Fibroblast of gingiva (primary cell): ENCODE data around the gene DHRS7C.

Experiments used
- DNase-seq: peaks from one replicate; pipeline ENCODE4 v3.0.0-alpha.2; 2011; ENCODE audit warnings: low read depth

Gene DHRS7C, protein sequence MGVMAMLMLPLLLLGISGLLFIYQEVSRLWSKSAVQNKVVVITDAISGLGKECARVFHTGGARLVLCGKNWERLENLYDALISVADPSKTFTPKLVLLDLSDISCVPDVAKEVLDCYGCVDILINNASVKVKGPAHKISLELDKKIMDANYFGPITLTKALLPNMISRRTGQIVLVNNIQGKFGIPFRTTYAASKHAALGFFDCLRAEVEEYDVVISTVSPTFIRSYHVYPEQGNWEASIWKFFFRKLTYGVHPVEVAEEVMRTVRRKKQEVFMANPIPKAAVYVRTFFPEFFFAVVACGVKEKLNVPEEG

GRCh38 chr17:9790889-9791876 lies at the start of gene DHRS7C:
Gene DHRS7C, minus strand, starts transcription at chr17:9791592. Its CDS starts 308 bp downstream, at chr17:9791284.
- no peak for DNase-seq

DNA sequence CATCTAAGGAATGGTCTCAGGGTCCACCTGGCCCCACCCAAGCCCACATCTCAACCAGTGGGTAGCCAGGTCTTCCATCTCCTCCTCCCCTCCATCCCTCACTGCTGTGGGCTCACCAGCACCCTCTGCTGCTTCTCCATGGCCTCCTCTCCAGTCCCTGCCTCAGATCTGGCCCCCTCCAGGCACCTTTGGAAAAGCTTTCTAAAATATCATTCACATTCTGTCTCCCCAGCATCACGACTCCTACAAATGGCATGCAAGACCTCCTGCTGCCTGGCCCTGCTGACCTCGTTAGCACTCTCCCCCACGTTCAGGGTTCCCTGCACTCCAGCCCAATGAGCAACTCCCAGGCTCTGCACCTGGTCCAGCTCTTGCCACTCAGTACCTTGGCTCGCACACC lies 48.0 kb upstream of the DHRS7C start:
- DNase-seq: no peak

DNA sequence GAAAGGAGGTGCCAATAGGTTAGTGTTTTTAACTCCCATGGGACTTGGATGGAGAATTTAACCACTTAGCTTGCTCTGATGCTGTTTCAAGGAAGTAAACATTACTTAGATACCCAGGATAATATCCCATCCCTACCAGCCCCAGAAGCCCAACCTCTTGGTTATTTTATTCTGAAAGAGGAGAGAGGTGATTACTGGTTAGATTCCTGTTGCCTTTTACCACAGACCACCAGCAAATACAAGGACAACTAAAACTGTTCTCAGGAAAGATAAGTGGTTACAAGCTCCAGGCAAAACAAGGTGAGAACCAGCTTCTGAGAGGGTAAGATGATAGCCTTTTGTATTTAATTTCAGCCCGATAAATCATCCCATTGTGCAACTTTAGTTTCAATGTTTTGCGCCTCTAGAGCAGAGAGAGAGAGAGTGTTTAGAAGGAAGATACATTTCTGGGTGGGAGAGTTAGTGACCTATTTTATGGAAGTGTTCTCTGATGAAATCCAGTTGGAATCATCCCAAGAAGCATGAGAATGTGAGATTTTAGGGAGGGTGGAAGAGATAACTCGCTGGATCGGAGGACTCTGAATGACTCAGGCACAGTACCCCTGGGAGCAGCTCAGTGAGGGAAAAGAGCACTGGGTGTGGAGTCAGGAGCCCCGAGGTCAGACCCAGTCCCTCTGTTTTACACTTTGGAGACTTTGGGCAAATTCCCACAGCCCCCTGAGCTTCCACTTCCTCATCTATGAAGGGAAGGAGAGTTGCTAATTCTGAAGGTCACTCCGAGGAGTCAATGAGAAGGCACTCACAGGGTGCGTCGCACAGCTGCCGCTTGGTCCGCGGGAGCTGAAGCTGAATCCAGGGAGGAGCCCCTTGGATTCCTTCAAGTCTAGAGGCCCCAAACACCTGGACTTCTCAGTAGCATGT lies 46.4 kb upstream of the DHRS7C start:
- peak; percentile 30 for DNase-seq

- no peak for DNase-seq
Measured at GRCh38 chr17:9833922-9834321, 42.5 kb upstream of the DHRS7C start.

- no peak for DNase-seq
Measured at GRCh38 chr17:9830711-9831110, 39.3 kb upstream of the DHRS7C start.

- no peak for DNase-seq
Measured at GRCh38 chr17:9829343-9829742, 38.0 kb upstream of the DHRS7C start.

DNA sequence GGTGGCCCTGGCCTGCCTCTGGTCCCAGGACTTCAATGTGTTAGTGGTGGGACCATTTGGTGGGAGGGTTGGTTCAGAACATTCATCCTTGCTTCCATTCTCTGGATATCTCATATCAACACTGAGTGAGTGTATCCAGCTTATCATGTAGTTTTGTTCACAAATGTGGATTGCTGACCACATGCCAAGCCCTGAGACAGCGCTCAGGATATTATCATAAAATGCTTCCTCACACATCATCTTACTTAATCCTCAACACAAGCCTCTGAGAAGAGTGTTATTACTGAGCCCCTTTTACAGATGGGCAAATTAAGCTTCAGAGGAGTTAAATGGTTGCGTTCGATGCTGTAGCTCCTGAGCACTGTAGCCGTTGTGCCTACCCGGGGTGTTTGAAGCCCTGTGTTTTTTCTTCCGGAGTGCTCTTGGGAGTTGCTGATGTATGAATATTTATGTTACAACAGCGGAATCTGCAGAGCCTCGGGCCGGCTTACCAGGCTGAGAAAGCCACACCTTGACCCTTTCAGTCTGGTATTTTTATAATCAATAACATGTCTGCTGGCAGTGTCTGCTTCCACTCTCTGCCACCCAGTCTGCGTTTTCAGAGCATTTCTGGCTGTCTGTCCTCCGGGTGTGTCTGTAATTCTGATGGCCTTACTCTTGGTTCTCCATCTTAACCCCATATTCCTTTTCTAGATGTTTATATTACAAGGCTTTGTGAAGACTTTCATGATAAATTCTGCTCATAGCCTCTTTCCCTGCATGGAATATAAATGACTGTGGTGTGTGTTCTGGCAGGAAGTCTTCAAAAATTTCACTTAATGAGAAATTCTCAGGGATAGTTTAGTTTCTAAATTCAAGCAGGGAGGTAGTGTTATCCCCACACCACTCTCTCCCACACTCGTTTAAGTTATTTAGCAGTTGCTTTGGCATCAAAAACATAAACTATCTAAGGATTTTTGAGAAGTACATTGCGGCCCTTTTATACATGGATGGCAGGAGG lies 37.2 kb upstream of the DHRS7C start:
- no peak for DNase-seq

GRCh38 chr17:9825641-9826150 lies 34.3 kb upstream of the DHRS7C start, which contains the start of gene GLP2R:
Gene GLP2R, plus strand, starts transcription at chr17:9825924. Its CDS starts 140 bp downstream, at chr17:9826064.
- DNase-seq: no peak

- DNase-seq: no peak
Measured at GRCh38 chr17:9824797-9825338, 33.5 kb upstream of the DHRS7C start.

DNA sequence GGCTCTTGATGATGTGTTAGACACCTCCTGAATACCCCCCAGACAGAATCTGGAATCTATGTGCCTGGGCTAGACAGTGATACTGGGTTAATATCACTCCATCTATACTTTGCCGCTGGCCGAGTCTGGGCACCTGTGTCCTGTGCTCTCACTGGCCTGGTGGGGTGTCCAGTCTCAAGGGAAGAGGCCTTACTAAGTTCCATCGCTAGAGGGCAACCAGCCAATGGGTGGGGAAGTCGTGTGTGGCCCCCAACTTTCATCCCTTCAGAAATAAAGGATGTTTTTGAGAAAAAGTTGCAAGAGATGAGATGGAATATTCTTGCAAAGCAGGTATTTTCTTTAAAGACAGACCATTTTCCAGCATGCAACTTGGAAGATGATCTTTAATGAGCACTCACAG lies 32.7 kb upstream of the DHRS7C start:
- DNase-seq: no peak

DNA sequence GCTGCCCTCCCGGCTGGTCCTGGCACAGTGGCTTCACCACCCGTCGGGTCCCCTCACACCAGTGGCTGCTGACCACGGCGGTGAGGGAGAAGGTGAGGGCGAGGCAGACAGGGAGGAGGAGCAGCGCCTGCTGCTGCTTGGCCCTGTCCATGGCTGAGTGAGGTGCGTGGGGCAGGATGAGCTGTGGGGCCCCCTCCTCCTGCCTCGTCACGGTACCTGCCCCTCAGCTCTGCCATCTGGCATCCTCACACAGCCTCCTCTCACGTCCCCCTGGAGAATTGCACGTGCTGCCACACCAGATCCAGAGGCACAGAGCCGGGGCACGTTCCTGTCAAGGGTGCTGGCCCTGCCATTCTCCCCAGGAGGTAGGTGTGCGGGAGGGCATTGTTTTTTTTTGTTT lies 30.5 kb upstream of the DHRS7C start, which contains the start of gene GSG1L2:
Gene GSG1L2, minus strand, starts transcription at position 159 of the 400 bp plus-strand sequence. Its CDS starts 8 bp downstream, at position 151.
- DNase-seq: no peak

DNA sequence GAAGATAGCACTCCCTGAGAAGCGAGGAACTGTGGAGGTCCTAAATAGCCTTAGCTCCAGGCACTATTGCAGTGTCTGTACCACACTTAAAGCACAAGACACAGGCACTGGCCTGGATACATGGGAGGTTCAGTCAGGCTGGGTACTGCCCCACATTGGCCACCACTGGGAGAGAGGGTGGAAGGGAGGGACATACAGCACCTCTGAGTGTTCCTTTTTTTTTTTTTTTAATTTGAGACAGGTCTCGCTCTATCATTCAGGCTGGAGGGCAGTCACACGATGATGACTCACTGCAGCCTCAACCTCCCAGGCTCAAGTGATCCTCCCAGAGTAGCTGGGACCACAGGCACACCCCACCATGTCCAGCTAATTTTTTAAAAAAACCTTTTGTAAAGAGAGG lies 29.1 kb upstream of the DHRS7C start:
- no peak for DNase-seq

DNA sequence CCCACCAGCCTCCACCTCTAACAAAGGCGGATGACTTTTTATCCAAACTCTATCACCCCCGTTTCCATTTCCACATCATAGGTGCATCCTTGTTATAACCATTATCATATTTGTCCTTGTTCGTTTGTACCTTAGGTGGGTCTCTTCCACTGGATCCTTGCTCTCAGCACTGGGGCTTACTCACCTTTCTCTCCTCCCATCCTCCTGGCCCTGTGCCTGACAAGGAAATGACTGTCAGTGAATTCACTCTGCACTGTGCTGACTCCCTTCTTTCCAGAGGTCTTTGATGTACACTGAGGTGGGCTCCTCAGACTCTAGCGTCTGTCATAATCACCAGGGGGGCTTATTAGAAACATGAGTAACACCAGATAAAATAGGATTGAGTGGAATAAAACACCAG lies 27.4 kb upstream of the DHRS7C start:
- DNase-seq: no peak

DNA sequence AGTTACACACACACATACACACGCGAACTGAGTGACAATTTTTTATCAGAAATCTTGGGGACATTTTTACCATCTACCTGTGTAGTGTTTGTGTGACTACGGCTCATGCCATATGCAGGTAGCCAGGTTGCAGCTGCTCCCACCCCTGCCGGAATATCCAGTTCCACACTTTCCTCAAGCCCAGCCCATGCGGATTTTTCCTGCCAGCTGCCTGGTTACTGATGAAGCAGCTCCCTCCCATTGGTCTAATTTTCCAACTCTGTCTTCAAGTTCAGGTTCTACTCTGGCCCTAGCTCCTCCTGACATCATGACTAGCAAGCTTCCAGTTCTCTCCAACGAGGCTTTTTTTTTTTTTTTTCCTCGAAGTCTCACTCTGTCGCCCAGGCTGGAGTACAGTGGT lies 25.7 kb upstream of the DHRS7C start:
- no peak for DNase-seq

- DNase-seq: no peak
Measured at GRCh38 chr17:9816472-9816871, 25.1 kb upstream of the DHRS7C start.

GRCh38 chr17:9814337-9814945 lies 23.0 kb upstream of the DHRS7C start:
- DNase-seq: no peak

DNA sequence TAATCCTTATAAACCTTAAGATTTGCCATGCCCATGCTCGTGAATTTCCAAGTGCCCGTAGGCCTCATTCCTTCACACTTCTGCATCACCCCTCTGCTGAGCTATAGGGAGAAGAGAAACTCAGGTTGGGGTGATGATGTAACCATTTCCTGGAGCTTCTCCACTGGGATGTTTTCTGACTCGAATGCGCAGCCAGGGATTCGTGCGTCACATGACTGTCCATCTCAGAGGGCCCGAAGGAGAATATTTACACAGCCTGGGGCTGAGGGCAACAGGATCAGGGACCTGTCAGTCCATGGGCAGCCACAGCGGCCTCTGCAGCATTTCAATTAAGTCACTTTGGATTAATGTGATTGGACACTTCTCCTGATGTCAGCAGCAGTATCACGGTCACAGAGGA lies 21.8 kb upstream of the DHRS7C start:
- DNase-seq: no peak

DNA sequence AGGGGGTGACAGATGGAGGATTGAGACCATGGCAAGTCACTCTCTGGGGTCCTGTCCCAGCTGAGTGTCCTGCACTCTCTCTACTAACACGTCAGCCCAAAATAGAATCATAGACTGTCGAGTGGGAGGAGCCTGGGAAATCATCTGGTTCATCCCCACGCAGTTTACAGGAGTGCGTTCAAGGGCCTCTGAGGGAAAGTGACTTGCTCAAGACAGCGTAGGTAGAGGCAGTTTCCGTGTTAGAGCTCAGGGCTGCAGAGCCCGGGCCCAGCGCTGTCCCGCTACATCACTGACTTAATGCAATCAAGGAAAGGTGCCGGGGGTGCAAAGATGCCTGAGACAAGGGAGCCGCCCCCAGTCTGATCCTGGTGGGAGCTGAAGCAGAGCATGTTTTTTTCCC lies 20.1 kb upstream of the DHRS7C start:
- DNase-seq: no peak

DNA sequence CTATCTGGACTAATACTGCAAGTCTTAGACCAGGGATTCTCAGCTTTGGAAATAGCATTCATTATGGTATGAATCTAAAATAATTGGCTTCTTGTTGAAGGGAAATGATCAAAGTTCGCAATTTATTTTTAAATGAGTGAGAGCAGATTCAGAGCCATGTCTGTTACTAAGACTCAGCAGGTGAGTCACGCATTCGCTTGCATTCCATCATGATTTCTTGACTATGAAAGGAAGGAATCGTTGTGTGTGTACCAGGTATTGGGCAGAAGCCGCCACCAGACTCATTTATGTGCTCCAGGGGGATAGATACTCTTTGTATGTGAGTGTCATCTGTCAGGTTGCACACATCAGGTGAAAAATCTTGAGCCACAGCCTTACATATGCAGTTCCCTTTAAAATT lies 19.7 kb upstream of the DHRS7C start:
- no peak for DNase-seq
